IMR-90 (cell line): ENCODE results near the gene IFT57. TPM values are rescaled to one million over a fixed set of nuclear protein-coding genes. Genes with fewer than 3 reads are reported as not detected.
A peak's percentile ranks its signal among the peaks of the same experiment; 100 is the strongest.

Experiments
- ATAC-seq: fragments of 200-7000 bp; cut with Tn5 transposase; 2 replicates; pipeline ENCODE4 v1.9.1; 2020; ENCODE audit warnings: low read depth, mild to moderate bottlenecking, moderate library complexity
- BruUV-seq: library from RNA; stranded (reverse); fragments of 400-500 nt; replicated peaks from 2 replicates; lab custom pipeline; 2021; lab: Mats Ljungman, UMichigan
- CTCF ChIA-PET: fragments of 300-600 bp; formaldehyde crosslinking; extraction: SDS; loops from one replicate; lab custom pipeline; 2021; ENCODE audit warnings: antibody characterized with exemption; lab: Yijun Ruan, JAX
- POLR2A ChIA-PET: fragments of 300-600 bp; sonication (Branson Sonifier 250); formaldehyde crosslinking; loops from one replicate; lab custom pipeline; 2022; ENCODE audit warnings: antibody characterized with exemption; ENCODE audit not compliant: unreplicated experiment; lab: Charles Lee
- DNase-seq: peaks from one replicate; pipeline ENCODE4 v3.0.0; 2013
- H2AFZ ChIP-seq: replicated peaks from 2 replicates; pipeline ENCODE3; 2013; ENCODE audit warnings: low read length, mild to moderate bottlenecking; ENCODE audit not compliant: poor library complexity
- H2AK5ac ChIP-seq: 2 replicates; pipeline ENCODE4 v1.6.1; 2013; ENCODE audit warnings: low read depth, low read length, inconsistent platforms
- H2AK9ac ChIP-seq: replicated peaks from 2 replicates; pipeline ENCODE3; 2013; ENCODE audit warnings: mild to moderate bottlenecking, low read depth, low read length, moderate library complexity; ENCODE audit not compliant: poor library complexity
- H2BK120ac ChIP-seq: 2 replicates; pipeline ENCODE4 v1.6.1; 2013; ENCODE audit warnings: low read depth, low read length, inconsistent platforms
- H2BK15ac ChIP-seq: 3 replicates; pipeline ENCODE4 v1.6.1; 2013; ENCODE audit warnings: low read depth, low read length, inconsistent platforms
- H2BK20ac ChIP-seq: 2 replicates; pipeline ENCODE4 v1.6.1; 2013; ENCODE audit warnings: low read depth, mild to moderate bottlenecking, inconsistent platforms, low read length, moderate library complexity
- H2BK5ac ChIP-seq: 2 replicates; pipeline ENCODE4 v1.6.1; 2013; ENCODE audit warnings: mild to moderate bottlenecking, low read depth, low read length, inconsistent platforms; ENCODE audit not compliant: poor library complexity, severe bottlenecking
- H3K14ac ChIP-seq: replicated peaks from 2 replicates; pipeline ENCODE4 v1.6.1; 2013; ENCODE audit warnings: low read depth, low read length, inconsistent platforms
- H3K18ac ChIP-seq: 2 replicates; pipeline ENCODE4 v1.6.1; 2013; ENCODE audit warnings: low read depth, low read length, control low read depth
- H3K23ac ChIP-seq: 2 replicates; pipeline ENCODE4 v1.6.1; 2013; ENCODE audit warnings: low read depth, low read length, inconsistent platforms
- H3K27ac ChIP-seq: 2 replicates; pipeline ENCODE4 v1.5.1; 2013; ENCODE audit warnings: mild to moderate bottlenecking, control low read depth, low read length; ENCODE audit not compliant: insufficient read depth
- H3K27me3 ChIP-seq: 2 replicates; pipeline ENCODE4 v1.6.1; 2013; ENCODE audit warnings: low read length; ENCODE audit not compliant: control insufficient read depth, insufficient read depth
- H3K36me3 ChIP-seq: 2 replicates; pipeline ENCODE4 v1.6.1; 2013; ENCODE audit warnings: low read length, mixed read lengths; ENCODE audit not compliant: control insufficient read depth, insufficient read depth
- H3K4ac ChIP-seq: 2 replicates; pipeline ENCODE4 v1.6.1; 2013; ENCODE audit warnings: low read depth, low read length, inconsistent platforms
- H3K4me1 ChIP-seq: 2 replicates; pipeline ENCODE4 v1.6.1; 2013; ENCODE audit warnings: low read length, mixed read lengths; ENCODE audit not compliant: control insufficient read depth, insufficient read depth
- H3K4me2 ChIP-seq: 2 replicates; pipeline ENCODE4 v1.6.1; 2013; ENCODE audit warnings: low read depth, mild to moderate bottlenecking, control low read depth, low read length, moderate library complexity
- H3K4me3 ChIP-seq: 2 replicates; pipeline ENCODE4 v1.5.1; 2013; ENCODE audit warnings: low read depth, mild to moderate bottlenecking, control low read depth, low read length, moderate library complexity; ENCODE audit not compliant: insufficient read depth
- H3K56ac ChIP-seq: 2 replicates; pipeline ENCODE4 v1.6.1; 2013; ENCODE audit warnings: low read length, inconsistent platforms; ENCODE audit not compliant: insufficient read depth; ENCODE audit errors: extremely low read depth
- H3K79me1 ChIP-seq, 2 experiments: 2 replicates each; pipeline ENCODE4 v1.6.1; 2013; ENCODE audit warnings: low read length in 2 of 2, inconsistent platforms in 1 of 2, low read depth in 1 of 2
- H3K9ac ChIP-seq: 2 replicates; pipeline ENCODE4 v1.6.1; 2013; ENCODE audit warnings: low read depth, low read length, control low read depth
- H3K9me1 ChIP-seq: 2 replicates; pipeline ENCODE4 v1.6.1; 2013; ENCODE audit warnings: low read length, inconsistent platforms; ENCODE audit not compliant: insufficient read depth
- H3K9me3 ChIP-seq: 2 replicates; pipeline ENCODE4 v1.6.1; 2013; ENCODE audit warnings: low read length; ENCODE audit not compliant: control insufficient read depth, insufficient read depth
- H4K20me1 ChIP-seq: 2 replicates; pipeline ENCODE4 v1.6.1; 2013; ENCODE audit warnings: low read length, inconsistent platforms; ENCODE audit not compliant: insufficient read depth
- H4K5ac ChIP-seq: 2 replicates; pipeline ENCODE4 v1.6.1; 2013; ENCODE audit warnings: mild to moderate bottlenecking, low read depth, low read length, control low read depth
- H4K8ac ChIP-seq, 2 experiments: 2 replicates each; pipeline ENCODE4 v1.6.1; 2013; ENCODE audit warnings: low read depth in 2 of 2, low read length in 2 of 2, control low read depth in 1 of 2, inconsistent platforms in 1 of 2
- H4K91ac ChIP-seq: 2 replicates; pipeline ENCODE4 v1.6.1; 2013; ENCODE audit warnings: low read depth, low read length, inconsistent platforms; ENCODE audit not compliant: insufficient read depth
- ELK1 ChIP-seq: fragments of 150-350 bp; IDR thresholded peaks from 2 replicates; pipeline ENCODE4 v1.6.1; 2016; ENCODE audit warnings: low read depth, mild to moderate bottlenecking, low read length, moderate library complexity, borderline replicate concordance
- MAZ ChIP-seq: IDR thresholded peaks from 2 replicates; pipeline ENCODE4 v1.6.1; 2012; ENCODE audit warnings: low read depth, mild to moderate bottlenecking, low read length, improper control_type of control experiment, moderate library complexity, borderline replicate concordance
- MXI1 ChIP-seq: IDR thresholded peaks from 2 replicates; pipeline ENCODE4 v1.6.1; 2012; ENCODE audit warnings: low read depth, mild to moderate bottlenecking, low read length, moderate library complexity, borderline replicate concordance
- NFE2L2 ChIP-seq: fragments of 150-350 bp; IDR thresholded peaks from 2 replicates; pipeline ENCODE4 v1.6.1; 2016; ENCODE audit warnings: low read depth, mild to moderate bottlenecking, low read length
- RCOR1 ChIP-seq: IDR thresholded peaks from 2 replicates; pipeline ENCODE4 v1.6.1; 2012; ENCODE audit warnings: mild to moderate bottlenecking, low read length, improper control_type of control experiment; ENCODE audit not compliant: insufficient replicate concordance
- RFX5 ChIP-seq: IDR thresholded peaks from 2 replicates; pipeline ENCODE4 v1.8.0; 2012; ENCODE audit warnings: low read depth, mild to moderate bottlenecking, low read length, moderate library complexity
- SMC3 ChIP-seq: fragments of 150-350 bp; IDR thresholded peaks from 2 replicates; pipeline ENCODE4 v1.6.1; 2016; ENCODE audit warnings: low read depth, mild to moderate bottlenecking, antibody characterized with exemption, low read length, moderate library complexity
- WGBS, 2 experiments: methylation state at CpG; one replicate each; pipeline versions ENCODE4 v1.1.5 to v1.1.7; 2013; ENCODE audit warnings: missing lambda C conversion rate in 2 of 2; ENCODE audit not compliant: insufficient read length in 1 of 2; ENCODE audit errors: extremely low coverage in 2 of 2; 5-methylcytosine and 5-hydroxymethylcytosine counted together
- dilution Hi-C: fragments of 300-500 bp; cut with HindIII; formaldehyde crosslinking; loops from one replicate; pipeline ENCODE4 v1.14.3; 2018; ENCODE audit warnings: low sequenced_read_pairs; ENCODE audit not compliant: unreplicated experiment
- in situ Hi-C: fragments of 300-500 bp; cut with MboI; formaldehyde crosslinking; loops from 3 replicates; pipeline ENCODE4 v1.14.3; 2019; ENCODE audit warnings: low sequenced_read_pairs, inconsistent platforms, mixed read lengths
- intact Hi-C: fragments of 100-400 bp; cut with micrococcal nuclease; formaldehyde crosslinking; loops from 2 replicates; pipeline ENCODE4 v1.10.0; 2022
- polyA plus RNA-seq, 3 experiments: library from polyadenylated mRNA; depleted of rRNA; stranded (reverse); fragments of >200 nt; gene quantifications; 2 replicates each; pipeline ENCODE4 v1.2.3, GENCODE V29; 2012; ENCODE audit warnings: low replicate concordance in 1 of 3
- total RNA-seq: library from RNA; depleted of rRNA; stranded (reverse); fragments of >200 nt; gene quantifications from 2 replicates; pipeline ENCODE4 v1.2.3, GENCODE V29; 2012

IFT57 gene
- total and polyA plus RNA-seq, 2 of the 4 experiments (the other 2 are of a cell fraction), result 30.0 to 35.3 TPM

GRCh38 chr3:108202080-108202479 lies 20.1 kb downstream of the IFT57 start:
- Histone ChIP-seq H3K27ac (no peak overlapping the region), H3K9me1 (peaks cover 3% of the 10 kb centered on the region; the same call in 1 of the 2 replicates), H2BK20ac (no peak overlapping the region), H2AK5ac (no peak overlapping the region), H3K23ac (peak overlapping the region; percentile 20; the same call in 1 of the 2 replicates), H2AK9ac (no peak overlapping the region), H3K4me2 (no peak overlapping the region), H2BK15ac (no peak overlapping the region), H4K20me1 (no peaks in the 10 kb centered on the region), H3K4me3 (no peak overlapping the region), H3K27me3 (no peaks in the 10 kb centered on the region), H4K5ac (no peak overlapping the region), H2AFZ (no peak overlapping the region), H3K79me1 (no peaks in the 10 kb centered on the region; a peak in 1 of 4 replicates), H3K14ac (peak overlapping the region; percentile 48; the same call in 1 of the 2 replicates), H2BK120ac (no peak overlapping the region), H3K18ac (no peak overlapping the region), H3K9ac (no peak overlapping the region), H2BK5ac (no peak overlapping the region), H4K8ac (no peak overlapping the region), H3K4ac (no peak overlapping the region), H4K91ac (no peak overlapping the region), H3K9me3 (no peaks in the 10 kb centered on the region), H3K4me1 (peaks cover 2% of the 10 kb centered on the region; the same call in 1 of the 2 replicates), H3K36me3 (no peaks in the 10 kb centered on the region), H3K56ac (no peak overlapping the region)
- CTCF ChIA-PET, result interaction anchor here (0.6 kb wide), 1 partner anchor 173 kb away, joined by 3 read pairs; no protein-coding TSS in a partner anchor
- intact Hi-C loops (no loop called here), dilution Hi-C loops (no loop called here), in situ Hi-C loops (loop anchor here (25.0 kb wide), 1 partner anchor 965 kb away; no protein-coding TSS in a partner anchor)
- TF ChIP-seq MXI1, result no peak
- no peak for TF ChIP-seq RCOR1
- TF ChIP-seq NFE2L2, result no peak
- TF ChIP-seq SMC3, result no peak
- no peak for TF ChIP-seq RFX5
- TF ChIP-seq ELK1, result no peak
- no peak for TF ChIP-seq MAZ
- BruUV-seq, result no TSS peak
- whole genome bisulfite sequencing, 2 experiments, result 80% methylated on average over 1 of the region's 4 CpGs; no CpG with 5 or more reads in 1 of the 2 experiments
- POLR2A ChIA-PET, result no interaction called here
- ATAC-seq (no peak), DNase-seq (peak; percentile 53)
